GM18520 (cell line): Measurements from ENCODE around the gene INTS1.

Experiments
- ATAC-seq: cut with Tn5 transposase; IDR thresholded peaks from one replicate; pipeline ENCODE4 v1.9.1; 2021; ENCODE audit not compliant: unreplicated experiment

INTS1 gene

GRCh38 chr7:1433128-1433920 lies 70.9 kb downstream of the INTS1 start:
- ATAC-seq: no peak

GRCh38 chr7:1432411-1433082 lies 71.6 kb downstream of the INTS1 start:
- ATAC-seq: no peak

GRCh38 chr7:1431634-1432380 lies 72.4 kb downstream of the INTS1 start:
- ATAC-seq: no peak

- no peak for ATAC-seq
These were observed 73.0 kb downstream of the INTS1 start for GRCh38 chr7:1431226-1431625.

GRCh38 chr7:1430056-1430845 lies 73.9 kb downstream of the INTS1 start:
- ATAC-seq: no peak

GRCh38 chr7:1428941-1429501 lies 75.2 kb downstream of the INTS1 start:
- no peak for ATAC-seq

- no peak for ATAC-seq
These were observed 77.0 kb downstream of the INTS1 start for GRCh38 chr7:1427064-1427657.

GRCh38 chr7:1426474-1426873 lies 77.7 kb downstream of the INTS1 start:
- ATAC-seq: no peak

- ATAC-seq: no peak
These were observed 78.7 kb downstream of the INTS1 start for GRCh38 chr7:1425292-1426136.

- ATAC-seq: no peak
These were observed 80.1 kb downstream of the INTS1 start for GRCh38 chr7:1424041-1424440.

GRCh38 chr7:1423264-1423811 lies 80.9 kb downstream of the INTS1 start:
- ATAC-seq: no peak

GRCh38 chr7:1422512-1423263 lies 81.5 kb downstream of the INTS1 start:
- ATAC-seq: no peak

GRCh38 chr7:1421946-1422345 lies 82.2 kb downstream of the INTS1 start:
- no peak for ATAC-seq

GRCh38 chr7:1421020-1421790 lies 83.0 kb downstream of the INTS1 start:
- ATAC-seq: no peak
